Muscle of leg (tissue), 11 donors: Measurements from ENCODE around the gene NFIX. TPM values are rescaled to one million over a fixed set of nuclear protein-coding genes. Genes with fewer than 3 reads are reported as not detected.

Experiments used
- DNase-seq: peaks from one replicate; pipeline ENCODE4 v3.0.0; 2013
- H3K27ac ChIP-seq: one replicate; pipeline ENCODE4 v1.5.1; 2013; ENCODE audit warnings: mild to moderate bottlenecking, low read length, control low read depth
- H3K27me3 ChIP-seq: one replicate; pipeline ENCODE4 v1.6.1; 2013; ENCODE audit warnings: low read length; ENCODE audit not compliant: control insufficient read depth, insufficient read depth
- H3K36me3 ChIP-seq: one replicate; pipeline ENCODE4 v1.6.1; 2013; ENCODE audit warnings: low read length; ENCODE audit not compliant: control insufficient read depth, insufficient read depth
- H3K4me1 ChIP-seq: one replicate; pipeline ENCODE4 v1.6.1; 2013; ENCODE audit warnings: low read length; ENCODE audit not compliant: control insufficient read depth, insufficient read depth
- H3K4me3 ChIP-seq: one replicate; pipeline ENCODE4 v1.5.1; 2013; ENCODE audit warnings: low read length, control low read depth
- H3K9me3 ChIP-seq: replicated peaks from 2 replicates; pipeline ENCODE4 v1.6.1; 2013; ENCODE audit warnings: low read depth, low read length; ENCODE audit not compliant: control insufficient read depth
- WGBS: methylation state at CpG from one replicate; pipeline ENCODE4 v1.1.5; 2013; ENCODE audit warnings: missing lambda C conversion rate; ENCODE audit not compliant: insufficient coverage; 5-methylcytosine and 5-hydroxymethylcytosine counted together
- polyA plus RNA-seq, 8 donors: library from polyadenylated mRNA; unstranded; fragments of 120-200 nt; gene quantifications; one replicate each; pipeline versions ENCODE4 v1.2.1 to v1.2.3, GENCODE V29; 2013; ENCODE audit warnings: inconsistent platforms in 1 of 8, low replicate concordance in 1 of 8; ENCODE audit not compliant: insufficient read length in 8 of 8, insufficient read depth in 1 of 8
- total RNA-seq: library from RNA; stranded (reverse); fragments of 120-200 nt; gene quantifications from one replicate; pipeline ENCODE4 v1.2.4, GENCODE V29; 2013

The NFIX gene
- total and polyA plus RNA-seq, 9 donors = 38.1 to 140 (median 106) TPM

- peaks cover 19% of the 10 kb centered on the region for H3K36me3 ChIP-seq
- H3K9me3 ChIP-seq = no peaks in the 10 kb centered on the region
- DNase-seq = peak; percentile 83
- peaks cover 13% of the 10 kb centered on the region for H3K27me3 ChIP-seq
- WGBS = 15% methylated on average over 29 of the region's 33 CpGs
- peak overlapping the region; percentile 57 for H3K27ac ChIP-seq
- peak overlapping the region; percentile 7 for H3K4me3 ChIP-seq
- peaks cover 34% of the 10 kb centered on the region for H3K4me1 ChIP-seq
These were observed 109.1 kb downstream of the NFIX start for GRCh38 chr19:13104360-13104847.

GRCh38 chr19:13104848-13105711, 109.8 kb downstream of the NFIX start:
- Histone ChIP-seq H3K4me1 (peaks cover 31% of the 10 kb centered on the region), H3K27me3 (peaks cover 10% of the 10 kb centered on the region), H3K27ac (peak overlapping the region; percentile 57), H3K9me3 (no peaks in the 10 kb centered on the region), H3K36me3 (peaks cover 23% of the 10 kb centered on the region), H3K4me3 (no peak overlapping the region)
- DNase-seq = no peak
- WGBS = 74% methylated on average over 15 of the region's 29 CpGs

DNA sequence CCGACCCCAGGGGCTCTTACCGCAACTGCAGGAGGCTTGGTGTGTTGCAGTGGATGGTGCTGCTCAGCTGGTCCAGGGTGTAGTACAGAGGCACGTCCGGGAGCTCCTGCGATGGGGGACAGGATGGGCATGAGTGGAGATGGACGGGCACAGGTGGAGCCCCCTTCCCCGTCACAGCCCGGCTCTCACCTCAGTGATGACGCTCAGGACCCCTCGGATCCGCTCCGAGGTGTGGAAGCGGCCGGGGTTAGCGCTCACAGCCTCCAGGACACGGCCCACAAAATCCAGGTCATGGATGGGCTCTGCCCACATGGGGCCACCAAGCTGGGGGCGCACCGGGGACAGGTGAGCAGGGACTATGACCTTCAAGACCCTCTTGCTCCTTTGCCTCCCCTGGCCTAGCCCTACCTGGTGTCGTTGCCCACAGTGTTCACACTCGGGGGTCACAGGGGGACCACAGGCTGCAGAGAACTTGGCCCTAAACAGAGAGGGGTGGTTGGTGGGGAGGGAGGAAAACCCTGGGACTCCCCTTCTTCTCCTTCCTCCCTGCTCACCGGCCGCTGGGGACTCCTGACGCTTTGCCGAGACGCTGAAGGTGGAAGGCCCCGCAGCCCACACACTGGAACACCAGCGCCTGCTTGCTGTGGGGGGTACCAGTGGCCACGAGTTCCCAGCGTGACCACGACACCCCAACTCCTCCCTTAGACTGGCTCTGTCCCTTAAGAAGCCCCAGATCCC, 114.3 kb downstream of the NFIX start:
- WGBS = 88% methylated on average over 25 of the region's 30 CpGs
- Histone ChIP-seq H3K36me3 (peaks cover 43% of the 10 kb centered on the region), H3K27ac (no peak overlapping the region), H3K9me3 (no peaks in the 10 kb centered on the region), H3K4me1 (peaks cover 8% of the 10 kb centered on the region), H3K27me3 (no peaks in the 10 kb centered on the region), H3K4me3 (no peak overlapping the region)
- DNase-seq = no peak

DNA sequence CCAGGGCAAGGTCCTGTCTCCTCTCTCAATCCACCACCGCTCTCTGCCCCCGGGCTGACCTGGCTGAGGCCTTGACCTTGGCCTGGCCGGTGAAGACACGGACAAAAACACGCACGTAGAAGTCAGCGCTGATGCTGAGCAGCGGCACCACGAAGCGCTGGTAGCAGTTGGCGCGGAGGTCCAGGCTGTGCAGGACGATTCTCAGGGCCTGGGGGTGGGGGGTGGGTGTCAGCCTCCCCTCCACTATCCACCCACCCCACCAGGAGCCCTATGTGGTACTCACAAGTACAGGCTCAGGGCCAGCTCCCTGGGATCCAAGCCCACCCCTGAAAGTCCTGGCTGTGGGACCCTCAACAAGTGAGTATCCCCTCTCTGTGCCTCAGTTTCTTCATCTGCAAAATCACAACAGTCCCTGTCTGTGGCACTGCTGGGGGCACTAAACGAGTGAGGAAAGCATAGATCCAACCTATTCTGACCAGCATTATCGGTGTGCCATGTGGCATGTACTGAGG, 114.9 kb downstream of the NFIX start:
- peaks cover 4% of the 10 kb centered on the region for H3K4me1 ChIP-seq
- no peaks in the 10 kb centered on the region for H3K27me3 ChIP-seq
- no peak for DNase-seq
- H3K4me3 ChIP-seq = no peak overlapping the region
- no peak overlapping the region for H3K27ac ChIP-seq
- peaks cover 42% of the 10 kb centered on the region for H3K36me3 ChIP-seq
- 92% methylated on average over 8 of the region's 15 CpGs for WGBS
- H3K9me3 ChIP-seq = no peaks in the 10 kb centered on the region

DNA sequence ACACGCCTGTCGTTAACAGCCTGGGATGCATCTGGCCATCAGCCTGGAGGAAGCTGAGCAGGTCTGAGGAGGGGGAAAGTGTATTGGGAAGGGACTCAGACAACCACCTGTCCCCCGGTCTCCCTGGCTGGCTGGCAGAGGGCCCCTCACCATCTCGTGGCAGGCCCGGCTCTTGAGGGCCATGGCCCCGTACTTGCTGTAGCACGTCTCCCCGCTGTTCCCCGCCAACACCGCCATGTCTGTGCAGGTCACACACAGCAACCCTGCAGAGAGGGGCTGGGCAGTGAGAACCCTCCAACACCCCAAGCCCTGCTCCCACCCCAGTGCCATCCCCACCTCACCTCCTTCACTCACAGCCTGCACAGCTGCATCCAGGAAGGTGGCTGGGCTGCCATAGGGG, 117.3 kb downstream of the NFIX start:
- WGBS = 95% methylated on average over 8 of the region's 10 CpGs
- Histone ChIP-seq H3K27ac (no peak overlapping the region), H3K27me3 (no peaks in the 10 kb centered on the region), H3K4me1 (peaks cover 17% of the 10 kb centered on the region), H3K9me3 (no peaks in the 10 kb centered on the region), H3K36me3 (peaks cover 40% of the 10 kb centered on the region), H3K4me3 (no peak overlapping the region)
- DNase-seq = no peak

DNA sequence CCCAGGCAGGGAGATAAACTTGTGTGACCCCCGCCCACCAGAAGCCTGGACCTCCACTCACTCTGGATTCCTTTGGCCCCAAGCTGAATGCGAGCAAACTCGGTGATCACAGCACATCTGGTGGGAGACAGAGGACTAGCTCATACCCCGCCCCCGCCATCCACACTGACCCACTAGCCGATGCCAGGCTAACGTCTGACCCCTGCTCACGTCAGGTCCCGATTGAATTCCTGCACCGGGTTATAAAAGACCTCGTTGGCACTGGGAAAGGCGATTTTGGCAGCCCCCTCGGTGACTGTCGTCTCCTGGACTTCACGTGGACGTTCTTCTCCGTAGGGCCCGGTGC, 120.6 kb downstream of the NFIX start:
- H3K27me3 ChIP-seq = no peaks in the 10 kb centered on the region
- H3K27ac ChIP-seq = peak overlapping the region; percentile 50
- no peak for DNase-seq
- H3K36me3 ChIP-seq = peaks cover 23% of the 10 kb centered on the region
- no peaks in the 10 kb centered on the region for H3K9me3 ChIP-seq
- peak overlapping the region; percentile 88 for H3K4me3 ChIP-seq
- peaks cover 33% of the 10 kb centered on the region for H3K4me1 ChIP-seq
- under 1% methylated on average over 17 of the region's 18 CpGs for WGBS

GRCh38 chr19:13116282-13117175, 121.3 kb downstream of the NFIX start, which contains the start of gene TRMT1:
Gene TRMT1 (minus strand): TSS chr19:13116740. CDS start chr19:13116399, 341 bp downstream.
- Histone ChIP-seq H3K27me3 (no peaks in the 10 kb centered on the region), H3K27ac (peak within 1 kb of the TSS; percentile 50), H3K36me3 (peaks cover 23% of the 10 kb centered on the region), H3K4me1 (peaks cover 33% of the 10 kb centered on the region), H3K9me3 (no peaks in the 10 kb centered on the region), H3K4me3 (peak within 1 kb of the TSS; percentile 88)
- peak; percentile 97 for DNase-seq
- 0% methylated on average over 43 of the region's 51 CpGs for WGBS

DNA sequence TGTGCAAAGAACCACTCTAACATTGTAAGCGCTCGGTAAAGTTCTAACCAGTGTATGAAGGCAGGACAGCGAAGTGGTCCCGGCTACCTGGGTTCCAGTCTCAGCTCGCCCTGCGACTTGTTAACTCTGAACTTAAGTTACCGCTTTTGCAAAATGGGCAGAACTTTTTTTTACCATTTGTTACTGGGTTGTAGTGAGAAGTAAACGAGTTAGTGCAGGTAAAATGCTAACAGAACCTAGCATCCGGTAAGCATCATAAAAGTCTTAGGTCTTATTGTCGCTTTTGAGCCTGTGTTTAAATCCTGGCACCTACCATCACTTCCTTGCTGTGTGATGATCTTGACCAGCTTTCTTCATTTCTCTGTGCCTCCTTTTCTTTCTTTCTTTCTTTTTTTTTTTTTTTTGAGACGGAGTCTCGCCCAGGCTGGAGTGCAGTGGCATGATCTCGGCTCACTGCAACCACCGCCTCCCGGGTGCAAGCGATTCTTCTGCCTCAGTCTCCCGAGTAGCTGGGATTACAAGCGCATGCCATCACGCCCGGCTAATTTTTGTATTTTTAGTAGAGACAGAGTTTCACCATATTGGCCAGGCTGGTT, 122.0 kb downstream of the NFIX start:
- 17% methylated on average over 14 of the region's 20 CpGs for WGBS

GRCh38 chr19:13117772-13118423, 122.6 kb downstream of the NFIX start, which contains the start of gene NACC1:
Gene NACC1 (plus strand): TSS chr19:13118264. CDS start chr19:13135208, 16,944 bp downstream.
- peaks cover 33% of the 10 kb centered on the region for H3K4me1 ChIP-seq
- H3K36me3 ChIP-seq = peaks cover 16% of the 10 kb centered on the region
- peak within 1 kb of the TSS; percentile 67 for H3K27ac ChIP-seq
- peak; percentile 96 for DNase-seq
- H3K9me3 ChIP-seq = no peaks in the 10 kb centered on the region
- H3K27me3 ChIP-seq = no peaks in the 10 kb centered on the region
- 0% methylated on average over 42 of the region's 65 CpGs for WGBS
- H3K4me3 ChIP-seq = peak within 1 kb of the TSS; percentile 94

More for the DNA sequence above, 122.0 kb downstream of the NFIX start:
- H3K4me1 ChIP-seq = peaks cover 33% of the 10 kb centered on the region
- DNase-seq = no peak
- peak overlapping the region; percentile 88 for H3K4me3 ChIP-seq
- peak overlapping the region; percentile 25 for H3K27ac ChIP-seq
- no peaks in the 10 kb centered on the region for H3K27me3 ChIP-seq
- peaks cover 21% of the 10 kb centered on the region for H3K36me3 ChIP-seq
- no peaks in the 10 kb centered on the region for H3K9me3 ChIP-seq
